Measurements from ENCODE around the gene AP1G2. TPM values are rescaled to one million over a fixed set of nuclear protein-coding genes. Genes with fewer than 3 reads are reported as not detected.

AP1G2 gene
- total and polyA plus RNA-seq, 2 of the 4 experiments (the other 2 are of a cell fraction) = 2.9 to 19.2 TPM

GRCh38 chr14:23568021-23568599, 519 bp upstream of the AP1G2 start:
- H3K4me3 ChIP-seq (ENCODE audit: insufficient read depth, low read depth, low read length) = peak overlapping the region; percentile 63; the same call in 1 of the 2 replicates
- H3K9ac ChIP-seq (ENCODE audit: low read depth, low read length) = peak overlapping the region; percentile 34
- H3K27me3 ChIP-seq (ENCODE audit: control insufficient read depth, insufficient read depth, low read length) = peaks cover 26% of the 10 kb centered on the region
- H3K9me1 ChIP-seq (ENCODE audit: insufficient read depth, low read length) = peaks cover 10% of the 10 kb centered on the region; the same call in 1 of the 2 replicates
- ATAC-seq (ENCODE audit: low read depth) (no peak), DNase-seq (no peak)
- H3K56ac ChIP-seq (ENCODE audit: extremely low read depth, insufficient read depth, low read length) = no peak overlapping the region
- H4K20me1 ChIP-seq (ENCODE audit: insufficient read depth, low read length) = no peaks in the 10 kb centered on the region
- ChIA-PET CTCF (interaction anchor here (1.0 to 1.1 kb wide), 2 partner anchors 8 to 21 kb away, joined by 3 to 4 read pairs; no protein-coding TSS in a partner anchor), POLR2A (ENCODE audit: unreplicated experiment) (no interaction called here)
- no peaks in the 10 kb centered on the region for H3K9me3 ChIP-seq (ENCODE audit: control insufficient read depth, insufficient read depth, low read length)
- dilution Hi-C loops (cut with HindIII; ENCODE audit: low sequenced_read_pairs, unreplicated experiment) (no loop called here), intact Hi-C loops (cut with micrococcal nuclease) (no loop called here), in situ Hi-C loops (cut with MboI; ENCODE audit: low sequenced_read_pairs) (no loop called here)
- H3K4me1 ChIP-seq (ENCODE audit: control insufficient read depth, insufficient read depth, low read length) = peaks cover 2% of the 10 kb centered on the region; the same call in 1 of the 2 replicates
- TF ChIP-seq SMC3 (IDR thresholded peaks at IDR 0.05; ENCODE audit: low read depth, low read length) (no peak), MAZ (IDR thresholded peaks at IDR 0.05; ENCODE audit: borderline replicate concordance, low read depth, low read length) (no peak), USF2 (IDR thresholded peaks at IDR 0.05; ENCODE audit: low read depth, low read length) (no peak), RFX5 (IDR thresholded peaks at IDR 0.05; ENCODE audit: low read depth, low read length) (no peak), RCOR1 (IDR thresholded peaks at IDR 0.05; ENCODE audit: insufficient replicate concordance, low read length) (no peak), ELK1 (IDR thresholded peaks at IDR 0.05; ENCODE audit: borderline replicate concordance, low read depth, low read length) (no peak), MXI1 (IDR thresholded peaks at IDR 0.05; ENCODE audit: borderline replicate concordance, low read depth, low read length) (no peak), CEBPB (IDR thresholded peaks at IDR 0.05; ENCODE audit: low read depth, low read length) (no peak), MAFK (IDR thresholded peaks at IDR 0.05; ENCODE audit: low read depth, low read length) (no peak), RAD21 (IDR thresholded peaks at IDR 0.05; ENCODE audit: low read length) (no peak), POLR2A (IDR thresholded peaks at IDR 0.05; ENCODE audit: low read depth, low read length) (no peak), CHD1 (IDR thresholded peaks at IDR 0.05; ENCODE audit: low read depth, low read length) (no peak), NFE2L2 (IDR thresholded peaks at IDR 0.05; ENCODE audit: low read depth, low read length) (no peak), BHLHE40 (IDR thresholded peaks at IDR 0.05; ENCODE audit: low read depth, low read length) (no peak), CTCF (conservative IDR thresholded peaks at IDR 0.05; ENCODE audit: low read depth, low read length) (no peak)
- H3K14ac ChIP-seq (replicated peaks; ENCODE audit: low read depth, low read length) = no peak overlapping the region
- H3K36me3 ChIP-seq (ENCODE audit: control insufficient read depth, insufficient read depth, low read length) = no peaks in the 10 kb centered on the region
- WGBS, 2 experiments (ENCODE audit: extremely low coverage in 2 of 2, insufficient read length in 1 of 2) = no CpG with 5 or more reads among the region's 2 CpGs
- H3K4me2 ChIP-seq (ENCODE audit: low read depth, low read length) = peak overlapping the region; percentile 92
- H2BK120ac ChIP-seq (ENCODE audit: low read depth, low read length) = no peak overlapping the region
- H2AK9ac ChIP-seq (replicated peaks; ENCODE audit: low read depth, low read length, poor library complexity) = no peak overlapping the region
- H4K5ac ChIP-seq (ENCODE audit: low read depth, low read length) = peak overlapping the region; percentile 89
- 0 out of 2 replicates have a peak overlapping the region, but pooled peaks have one; percentile 67 for H3K4ac ChIP-seq (ENCODE audit: low read depth, low read length)
- peak overlapping the region; percentile 97 to 98 for H4K8ac ChIP-seq (ENCODE audit: low read depth in 2 of 2, low read length in 2 of 2)
- H4K91ac ChIP-seq (ENCODE audit: insufficient read depth, low read depth, low read length) = no peak overlapping the region
- H3K27ac ChIP-seq (ENCODE audit: insufficient read depth, low read length) = no peak overlapping the region
- no peaks in the 10 kb centered on the region; a peak in 1 of 4 replicates for H3K79me1 ChIP-seq (ENCODE audit: low read depth in 1 of 2, low read length in 2 of 2)
- H2BK15ac ChIP-seq (ENCODE audit: low read depth, low read length) = no peak overlapping the region
- H2BK5ac ChIP-seq (ENCODE audit: low read depth, low read length, poor library complexity, severe bottlenecking) = no peak overlapping the region
- H2BK20ac ChIP-seq (ENCODE audit: low read depth, low read length) = no peak overlapping the region
- H3K18ac ChIP-seq (ENCODE audit: low read depth, low read length) = no peak overlapping the region
- H2AFZ ChIP-seq (replicated peaks; ENCODE audit: low read length, poor library complexity) = peak overlapping the region; percentile 94
- no peak overlapping the region for H2AK5ac ChIP-seq (ENCODE audit: low read depth, low read length)
- no TSS peak for BruUV-seq (replicated peaks)
- no peak overlapping the region for H3K23ac ChIP-seq (ENCODE audit: low read depth, low read length)

Measured in IMR-90 (cell line).